Measurements from ENCODE around the gene SHROOM2. TPM values are rescaled to one million over a fixed set of nuclear protein-coding genes. Genes with fewer than 3 reads are reported as not detected.

The SHROOM2 gene
- total RNA-seq, 1 experiment from 2014 or later = 5.3 TPM

- intact Hi-C loops (cut with micrococcal nuclease) = loop anchor here (5.0 kb wide), 1 partner anchor 39 kb away; the partner anchor contains the start of gene SHROOM2
- Histone ChIP-seq H2AFZ (ENCODE audit: low read depth, low read length, poor library complexity, severe bottlenecking) (no peak overlapping the region), H3K27me3 (ENCODE audit: insufficient read depth, low read length) (no peaks in the 10 kb centered on the region), H3K27ac (ENCODE audit: low read depth, low read length) (no peak overlapping the region), H3K4me3 (replicated peaks in 1 of 2; ENCODE audit: low read depth in 1 of 2, low read length in 2 of 2) (no peak overlapping the region), H3K9me3 (ENCODE audit: control insufficient read depth in 1 of 2, insufficient read depth in 1 of 2, low read depth in 1 of 2, low read length in 2 of 2) (no peaks in the 10 kb centered on the region), H3K9me2 (ENCODE audit: insufficient read depth) (no peaks in the 10 kb centered on the region), H4K20me1 (ENCODE audit: insufficient read depth) (no peaks in the 10 kb centered on the region), H3K79me2 (ENCODE audit: insufficient read depth, low read length) (no peaks in the 10 kb centered on the region), H3K9ac (ENCODE audit: low read length) (no peak overlapping the region), H3K4me1 (ENCODE audit: control insufficient read depth in 1 of 2, insufficient read depth in 2 of 2, low read length in 2 of 2) (peaks cover 10 to 20% of the 10 kb centered on the region in 2 experiments), H3K4me2 (ENCODE audit: low read length) (no peak overlapping the region), H3K36me3 (ENCODE audit: control insufficient read depth in 1 of 2, insufficient read depth in 2 of 2, low read length in 2 of 2) (no peaks in the 10 kb centered on the region)
- no peak for DNase-seq (ENCODE audit: low read depth, low spot score)
- ChIA-PET RAD21 (ENCODE audit: low non-redundant PET in 1 of 2, low total read pairs in 2 of 2, uncharacterized antibody in 2 of 2, unreplicated experiment in 2 of 2) (no interaction called here), POLR2A (no interaction called here), CTCF (no interaction called here)
- no TSS peak for BruUV-seq (replicated peaks)
- ATAC-seq = no peak
- TF ChIP-seq REST (IDR thresholded peaks at IDR 0.05; ENCODE audit: low read depth) = no peak
- TF ChIP-seq SIN3A (IDR thresholded peaks at IDR 0.05; ENCODE audit: low read depth) = no peak
- TF ChIP-seq ELF1 (IDR thresholded peaks at IDR 0.05; ENCODE audit: borderline replicate concordance, low read depth) = no peak
- TF ChIP-seq MAX (IDR thresholded peaks at IDR 0.05) = no peak
- TF ChIP-seq ATF3 (IDR thresholded peaks at IDR 0.05) = no peak
- no peak for TF ChIP-seq FOSL1 (IDR thresholded peaks at IDR 0.05; ENCODE audit: low read depth)
- TF ChIP-seq POLR2AphosphoS5 (IDR thresholded peaks at IDR 0.05; ENCODE audit: low read depth, low read length) = no peak
- TF ChIP-seq YY1 (IDR thresholded peaks at IDR 0.05; ENCODE audit: extremely low read depth, insufficient replicate concordance, low read depth, low read length) = no peak
- TF ChIP-seq CTCF (IDR thresholded peaks at IDR 0.05 in 2 of 3, conservative IDR thresholded peaks at IDR 0.05 in 1 of 3; ENCODE audit: borderline replicate concordance in 1 of 3, insufficient read depth in 1 of 3, low read depth in 2 of 3, low read length in 2 of 3) = no peak
- no peak for TF ChIP-seq TCF7L2 (IDR thresholded peaks at IDR 0.05; ENCODE audit: borderline replicate concordance, extremely low read depth, insufficient read depth, insufficient read length)
- no peak for TF ChIP-seq EGR1 (IDR thresholded peaks at IDR 0.05; ENCODE audit: low read depth)
- no peak for TF ChIP-seq ZFX (IDR thresholded peaks at IDR 0.05)
- TF ChIP-seq EZH2phosphoT487 (IDR thresholded peaks at IDR 0.05; ENCODE audit: borderline replicate concordance) = no peak
Measured at GRCh38 chrX:9825966-9826365, 39.7 kb downstream of the SHROOM2 start.

Data from HCT116 (cell line).